Thyroid gland (tissue), 4 donors: Measurements from ENCODE around the gene KDM1A.

Experiments used
- POLR2A ChIP-seq, 2 donors: fragments of 450-650 bp; IDR thresholded peaks; one replicate each; pipeline ENCODE4 v1.6.1; 2017; ENCODE audit warnings: antibody characterized with exemption in 2 of 2, mild to moderate bottlenecking in 2 of 2, moderate library complexity in 1 of 2
- TF ChIP-seq, protein P1 (sequence below), 6 experiments: fragments of 200-600 bp in 3 of 6; fragments of 450-650 bp in 3 of 6; sonication (generic) in 3 of 6; IDR thresholded peaks; one replicate each; pipeline ENCODE4 v1.5.1; 2016 to 2019; ENCODE audit warnings: antibody characterized with exemption in 6 of 6, mild to moderate bottlenecking in 2 of 6, inconsistent platforms in 1 of 6, moderate library complexity in 1 of 6

DNA sequence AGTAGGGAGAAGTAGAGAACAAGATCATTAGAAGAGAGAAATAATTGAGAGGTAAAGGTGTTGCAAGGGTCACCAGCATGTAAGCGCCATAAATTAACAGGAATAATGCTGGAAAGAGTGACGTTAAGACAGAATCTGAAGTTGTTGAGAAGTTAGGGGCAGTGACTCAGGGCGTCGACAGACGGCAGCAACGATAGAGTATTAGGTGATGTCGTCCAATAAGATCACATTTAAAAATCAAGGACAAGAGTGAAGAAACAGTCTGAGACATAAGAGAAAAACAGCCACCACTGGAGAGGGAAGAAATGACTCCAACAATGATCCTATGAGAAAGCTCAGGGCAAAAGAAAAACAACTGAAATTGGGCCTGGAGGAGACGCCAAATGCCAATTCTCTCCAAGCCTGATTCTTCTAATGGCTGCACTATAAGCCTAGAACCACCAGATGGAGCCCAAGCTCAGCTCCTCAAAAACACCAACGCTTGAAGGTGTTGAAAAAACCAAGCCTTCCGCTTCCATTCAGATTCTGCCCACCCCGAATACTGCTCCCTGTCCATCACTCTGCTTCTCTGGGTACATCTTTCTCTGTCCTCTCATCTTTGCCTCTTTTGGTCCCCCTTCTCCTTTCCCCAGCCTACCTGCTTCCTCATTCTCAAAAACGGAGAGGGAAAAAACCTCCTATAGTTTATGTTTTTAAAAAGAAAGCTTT is 79.3 kb downstream of the KDM1A start:
- TF ChIP-seq, protein P1, sequence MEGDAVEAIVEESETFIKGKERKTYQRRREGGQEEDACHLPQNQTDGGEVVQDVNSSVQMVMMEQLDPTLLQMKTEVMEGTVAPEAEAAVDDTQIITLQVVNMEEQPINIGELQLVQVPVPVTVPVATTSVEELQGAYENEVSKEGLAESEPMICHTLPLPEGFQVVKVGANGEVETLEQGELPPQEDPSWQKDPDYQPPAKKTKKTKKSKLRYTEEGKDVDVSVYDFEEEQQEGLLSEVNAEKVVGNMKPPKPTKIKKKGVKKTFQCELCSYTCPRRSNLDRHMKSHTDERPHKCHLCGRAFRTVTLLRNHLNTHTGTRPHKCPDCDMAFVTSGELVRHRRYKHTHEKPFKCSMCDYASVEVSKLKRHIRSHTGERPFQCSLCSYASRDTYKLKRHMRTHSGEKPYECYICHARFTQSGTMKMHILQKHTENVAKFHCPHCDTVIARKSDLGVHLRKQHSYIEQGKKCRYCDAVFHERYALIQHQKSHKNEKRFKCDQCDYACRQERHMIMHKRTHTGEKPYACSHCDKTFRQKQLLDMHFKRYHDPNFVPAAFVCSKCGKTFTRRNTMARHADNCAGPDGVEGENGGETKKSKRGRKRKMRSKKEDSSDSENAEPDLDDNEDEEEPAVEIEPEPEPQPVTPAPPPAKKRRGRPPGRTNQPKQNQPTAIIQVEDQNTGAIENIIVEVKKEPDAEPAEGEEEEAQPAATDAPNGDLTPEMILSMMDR (IDR thresholded peaks at IDR 0.05): peak; percentile 75 to 98 (median 92)
- TF ChIP-seq POLR2A (IDR thresholded peaks at IDR 0.05): no peak
